BE2C (cell line): ENCODE results near the gene DCAF7. TPM values are rescaled to one million over a fixed set of nuclear protein-coding genes. Genes with fewer than 3 reads are reported as not detected.

Experiments
- DNase-seq: peaks from one replicate; pipeline ENCODE4 v3.0.0-alpha.2; 2020
- H3K27me3 ChIP-seq: fragments of 250-450 bp; sonication (Bioruptor Pico); 2 replicates; pipeline ENCODE4 v1.5.1; 2020; ENCODE audit warnings: mild to moderate bottlenecking
- H3K36me3 ChIP-seq: fragments of 250-450 bp; sonication (Bioruptor Pico); 2 replicates; pipeline ENCODE4 v1.5.1; 2020; ENCODE audit warnings: mild to moderate bottlenecking
- H3K4me1 ChIP-seq: fragments of 250-450 bp; sonication (Bioruptor Pico); 2 replicates; pipeline ENCODE4 v1.5.1; 2020
- H3K4me3 ChIP-seq: 2 replicates; pipeline ENCODE4 v1.5.1; 2011; ENCODE audit warnings: low read depth, low read length
- H3K9me3 ChIP-seq: fragments of 250-450 bp; sonication (Bioruptor Pico); 2 replicates; pipeline ENCODE4 v1.5.1; 2020
- CTCF ChIP-seq: IDR thresholded peaks from 2 replicates; pipeline ENCODE4 v1.5.1; 2012; ENCODE audit warnings: mild to moderate bottlenecking, low read depth, low read length
- polyA plus RNA-seq: library from polyadenylated mRNA; unstranded; fragments of >200 nt; gene quantifications from one replicate; pipeline ENCODE4 v1.2.1, GENCODE V29; 2012; ENCODE audit warnings: low read depth, missing spikeins; ENCODE audit not compliant: insufficient read length, insufficient read depth

Gene DCAF7
- 175 TPM for polyA plus RNA-seq

GRCh38 chr17:63549946-63550816, at the start of gene DCAF7:
TSS of gene DCAF7 (plus strand) at chr17:63550477. CDS start at chr17:63550678, 201 bp downstream.
- H3K27me3 ChIP-seq = no peaks in the 10 kb centered on the region
- peaks cover 17% of the 10 kb centered on the region for H3K4me1 ChIP-seq
- H3K36me3 ChIP-seq = peaks cover 14% of the 10 kb centered on the region
- no peak for TF ChIP-seq CTCF
- peak within 1 kb of the TSS; percentile 78 for H3K4me3 ChIP-seq
- peak; percentile 100 for DNase-seq
- no peaks in the 10 kb centered on the region for H3K9me3 ChIP-seq

- H3K4me1 ChIP-seq = peaks cover 20% of the 10 kb centered on the region
- H3K27me3 ChIP-seq = no peaks in the 10 kb centered on the region
- H3K4me3 ChIP-seq = no peak overlapping the region
- H3K9me3 ChIP-seq = no peaks in the 10 kb centered on the region
- H3K36me3 ChIP-seq = peaks cover 16% of the 10 kb centered on the region
- DNase-seq = no peak
- no peak for TF ChIP-seq CTCF
Measured at GRCh38 chr17:63500543-63501390, 49.5 kb upstream of the DCAF7 start.

GRCh38 chr17:63503341-63503705, 47.0 kb upstream of the DCAF7 start:
- no peak for TF ChIP-seq CTCF
- H3K36me3 ChIP-seq = no peaks in the 10 kb centered on the region
- H3K4me3 ChIP-seq = no peak overlapping the region
- H3K9me3 ChIP-seq = no peaks in the 10 kb centered on the region
- DNase-seq = no peak
- no peaks in the 10 kb centered on the region for H3K27me3 ChIP-seq
- no peaks in the 10 kb centered on the region for H3K4me1 ChIP-seq

- DNase-seq = no peak
Measured at GRCh38 chr17:63504261-63504660, 46.0 kb upstream of the DCAF7 start.

GRCh38 chr17:63505341-63505740, 44.9 kb upstream of the DCAF7 start:
- no peak for DNase-seq
- no peak for TF ChIP-seq CTCF
- Histone ChIP-seq H3K9me3 (no peaks in the 10 kb centered on the region), H3K27me3 (no peaks in the 10 kb centered on the region), H3K4me3 (no peak overlapping the region), H3K4me1 (no peaks in the 10 kb centered on the region), H3K36me3 (no peaks in the 10 kb centered on the region)

More at GRCh38 chr17:63504261-63504660, 46.0 kb upstream of the DCAF7 start:
- Histone ChIP-seq H3K36me3 (no peaks in the 10 kb centered on the region), H3K27me3 (no peaks in the 10 kb centered on the region), H3K9me3 (no peaks in the 10 kb centered on the region), H3K4me1 (no peaks in the 10 kb centered on the region), H3K4me3 (no peak overlapping the region)
- TF ChIP-seq CTCF = no peak
